ENCODE data around the gene NKX1-2. TPM values are rescaled to one million over a fixed set of nuclear protein-coding genes. Genes with fewer than 3 reads are reported as not detected.

NKX1-2 gene
- total and polyA plus RNA-seq, 4 donors = 0.02 to 0.06 TPM; not detected in 2

- Histone ChIP-seq H3K36me3 (ENCODE audit: control insufficient read depth in 4 of 4, insufficient read depth in 4 of 4, low read length in 4 of 4) (no peaks in the 10 kb centered on the region), H3K4me3 (no peak overlapping the region), H3K4me1 (ENCODE audit: control insufficient read depth in 5 of 5, insufficient read depth in 5 of 5, low read length in 5 of 5) (peaks cover 0 to 6% (median 2%) of the 10 kb centered on the region in 5 donors), H3K9ac (ENCODE audit: insufficient read depth in 1 of 2, low read length in 2 of 2) (no peak overlapping the region), H3K27me3 (ENCODE audit: control insufficient read depth in 3 of 3, insufficient read depth in 3 of 3, low read length in 2 of 3) (no peaks in the 10 kb centered on the region), H3K27ac (ENCODE audit: low read depth in 1 of 2, low read length in 1 of 2) (no peak overlapping the region), H3K9me3 (ENCODE audit: control insufficient read depth in 4 of 4, insufficient read depth in 3 of 4, low read length in 3 of 4) (no peaks in the 10 kb centered on the region)
- no peak for ATAC-seq (ENCODE audit: insufficient read depth, low FRiP score)
- no peak for TF ChIP-seq CTCF (IDR thresholded peaks at IDR 0.05; ENCODE audit: control extremely low read depth, extremely low read depth)
- no peak for DNase-seq
- WGBS, 2 donors = 89 to 93% methylated on average over 4 of the region's 4 CpGs
Observed at GRCh38 chr10:124467165-124467564, 17.3 kb upstream of the NKX1-2 start.

DNA sequence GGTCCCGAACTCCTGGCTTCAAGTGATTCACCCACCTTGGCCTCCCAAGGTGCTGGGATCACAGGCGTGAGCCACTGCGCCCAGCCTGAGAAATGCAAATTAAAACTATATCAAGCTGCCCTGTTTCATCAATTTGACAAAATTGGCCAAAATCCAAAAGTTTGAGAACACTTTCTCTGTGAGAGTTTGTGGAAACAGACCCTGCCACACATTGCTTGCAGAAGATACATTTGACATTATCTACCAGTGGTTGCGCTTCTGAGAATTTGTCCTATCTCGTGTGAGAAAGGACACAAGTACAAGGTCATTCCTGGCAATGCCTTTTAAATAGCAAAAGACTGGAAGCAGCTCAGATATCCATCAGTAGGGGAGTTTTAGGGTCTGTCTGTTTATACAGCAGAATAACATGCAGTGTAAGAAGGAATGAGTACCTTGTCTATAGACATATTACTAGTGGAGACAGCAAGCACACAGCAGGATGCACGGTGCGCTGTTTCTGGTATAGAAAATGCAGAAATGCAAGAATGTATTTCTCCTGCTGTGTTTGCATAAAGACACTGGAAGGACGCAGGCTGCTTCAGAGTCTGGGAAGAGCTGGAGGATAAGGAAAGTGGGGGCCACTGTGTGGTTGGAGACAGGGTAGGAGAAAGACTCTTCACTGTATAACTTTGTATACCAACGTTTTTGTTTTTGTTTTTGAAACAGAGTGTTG, 16.1 kb upstream of the NKX1-2 start:
- WGBS, 2 donors = 82 to 83% methylated on average over 9 of the region's 9 CpGs

GRCh38 chr10:124465003-124465776, 15.4 kb upstream of the NKX1-2 start:
- no peak overlapping the region for H3K27ac ChIP-seq (ENCODE audit: low read depth in 1 of 2, low read length in 1 of 2)
- DNase-seq (no peak), ATAC-seq (ENCODE audit: insufficient read depth, low FRiP score) (no peak)
- H3K4me3 ChIP-seq = no peak overlapping the region
- TF ChIP-seq CTCF (IDR thresholded peaks at IDR 0.05; ENCODE audit: control extremely low read depth, extremely low read depth) = no peak
- H3K4me1 ChIP-seq (ENCODE audit: control insufficient read depth in 5 of 5, insufficient read depth in 5 of 5, low read length in 5 of 5) = peaks cover 0 to 6% (median 2%) of the 10 kb centered on the region in 5 donors
- no peak overlapping the region for H3K9ac ChIP-seq (ENCODE audit: insufficient read depth in 1 of 2, low read length in 2 of 2)
- H3K27me3 ChIP-seq (ENCODE audit: control insufficient read depth in 3 of 3, insufficient read depth in 3 of 3, low read length in 2 of 3) = no peaks in the 10 kb centered on the region
- 62 to 74% methylated on average over 17 of the region's 17 CpGs for WGBS, 2 donors
- H3K9me3 ChIP-seq (ENCODE audit: control insufficient read depth in 4 of 4, insufficient read depth in 3 of 4, low read length in 3 of 4) = no peaks in the 10 kb centered on the region
- H3K36me3 ChIP-seq (ENCODE audit: control insufficient read depth in 4 of 4, insufficient read depth in 4 of 4, low read length in 4 of 4) = no peaks in the 10 kb centered on the region

More for the DNA sequence above, 16.1 kb upstream of the NKX1-2 start:
- DNase-seq (no peak), ATAC-seq (ENCODE audit: insufficient read depth, low FRiP score) (no peak)
- H3K4me3 ChIP-seq = no peak overlapping the region
- no peaks in the 10 kb centered on the region for H3K9me3 ChIP-seq (ENCODE audit: control insufficient read depth in 4 of 4, insufficient read depth in 3 of 4, low read length in 3 of 4)
- H3K27me3 ChIP-seq (ENCODE audit: control insufficient read depth in 3 of 3, insufficient read depth in 3 of 3, low read length in 2 of 3) = no peaks in the 10 kb centered on the region
- H3K36me3 ChIP-seq (ENCODE audit: control insufficient read depth in 4 of 4, insufficient read depth in 4 of 4, low read length in 4 of 4) = no peaks in the 10 kb centered on the region
- no peak overlapping the region for H3K9ac ChIP-seq (ENCODE audit: insufficient read depth in 1 of 2, low read length in 2 of 2)
- H3K4me1 ChIP-seq (ENCODE audit: control insufficient read depth in 5 of 5, insufficient read depth in 5 of 5, low read length in 5 of 5) = peaks cover 0 to 6% (median 2%) of the 10 kb centered on the region in 5 donors
- no peak for TF ChIP-seq CTCF (IDR thresholded peaks at IDR 0.05; ENCODE audit: control extremely low read depth, extremely low read depth)
- no peak overlapping the region for H3K27ac ChIP-seq (ENCODE audit: low read depth in 1 of 2, low read length in 1 of 2)
